ENCODE results near the gene ATP6V1F. TPM values are rescaled to one million over a fixed set of nuclear protein-coding genes. Genes with fewer than 3 reads are reported as not detected.

ATP6V1F gene
- total RNA-seq, 2 experiments from 2014 or later: 124 to 140 TPM

GRCh38 chr7:128861957-128862570 lies 592 bp upstream of the ATP6V1F start:
- DNase-seq: no peak
- H3K36me3 Mint-ChIP-seq (ENCODE audit: low read depth): peaks cover 19% of the 10 kb centered on the region
- peak overlapping the region; percentile 87 for H3K27ac Mint-ChIP-seq
- H3K27me3 Mint-ChIP-seq: no peaks in the 10 kb centered on the region
- peaks cover 34% of the 10 kb centered on the region for H3K4me1 Mint-ChIP-seq
- CTCF ChIA-PET: interaction anchor here (0.7 to 2.5 kb wide), 11 partner anchors 11 to 230 kb away, joined by 3 to 28 read pairs (median 10); partner anchors contain the start of gene CALU
- POLR2A ChIA-PET: interaction anchor here (1.0 to 2.0 kb wide), 10 partner anchors 11 to 518 kb away, joined by 3 to 11 read pairs (median 4); partner anchors contain the start of genes AHCYL2, CALU, HILPDA and RBM28
- H3K9me3 Mint-ChIP-seq: no peaks in the 10 kb centered on the region
- H3K4me3 Mint-ChIP-seq: peak overlapping the region; percentile 94

- Mint-ChIP-seq H3K9me3 (no peaks in the 10 kb centered on the region), H3K4me3 (peak overlapping the region; percentile 94), H3K4me1 (peaks cover 36% of the 10 kb centered on the region), H3K27me3 (peaks cover 4% of the 10 kb centered on the region), H3K27ac (peak overlapping the region; percentile 87), H3K36me3 (ENCODE audit: low read depth) (peaks cover 22% of the 10 kb centered on the region)
- ChIA-PET CTCF (interaction anchor here (0.6 to 2.5 kb wide), 15 partner anchors 8 to 1191 kb away, joined by 3 to 28 read pairs (median 9); partner anchors contain the start of gene CALU), POLR2A (interaction anchor here (0.8 to 2.0 kb wide), 13 partner anchors 9 to 520 kb away, joined by 3 to 11 read pairs (median 4); partner anchors contain the start of genes AHCYL2, CALU, HILPDA and RBM28)
- peak; percentile 60 for DNase-seq
Measured at GRCh38 chr7:128863433-128863989, 855 bp downstream of the ATP6V1F start.

- ChIA-PET POLR2A (no interaction called here), CTCF (no interaction called here)
- Mint-ChIP-seq H3K27ac (no peak overlapping the region), H3K4me1 (peaks cover 31% of the 10 kb centered on the region), H3K36me3 (ENCODE audit: low read depth) (peaks cover 22% of the 10 kb centered on the region), H3K9me3 (no peaks in the 10 kb centered on the region), H3K4me3 (no peak overlapping the region), H3K27me3 (peaks cover 12% of the 10 kb centered on the region)
- DNase-seq: no peak
Measured at GRCh38 chr7:128865303-128865702, 2.6 kb downstream of the ATP6V1F start.

GRCh38 chr7:128865996-128866877 lies 3.6 kb downstream of the ATP6V1F start:
- CTCF ChIA-PET: no interaction called here
- no peak overlapping the region for H3K4me3 Mint-ChIP-seq
- peaks cover 21% of the 10 kb centered on the region for H3K27me3 Mint-ChIP-seq
- H3K4me1 Mint-ChIP-seq: peaks cover 28% of the 10 kb centered on the region
- DNase-seq: no peak
- no peaks in the 10 kb centered on the region for H3K9me3 Mint-ChIP-seq
- peaks cover 22% of the 10 kb centered on the region for H3K36me3 Mint-ChIP-seq (ENCODE audit: low read depth)
- no peak overlapping the region for H3K27ac Mint-ChIP-seq
- POLR2A ChIA-PET: no interaction called here

- H3K4me1 Mint-ChIP-seq: peaks cover 25% of the 10 kb centered on the region
- no peak overlapping the region for H3K27ac Mint-ChIP-seq
- peaks cover 25% of the 10 kb centered on the region for H3K27me3 Mint-ChIP-seq
- no peak for DNase-seq
- H3K9me3 Mint-ChIP-seq: no peaks in the 10 kb centered on the region
- CTCF ChIA-PET: no interaction called here
- POLR2A ChIA-PET: interaction anchor here (0.8 kb wide), 1 partner anchor 26 kb away, joined by 3 read pairs; no protein-coding TSS in a partner anchor
- peaks cover 22% of the 10 kb centered on the region for H3K36me3 Mint-ChIP-seq (ENCODE audit: low read depth)
- H3K4me3 Mint-ChIP-seq: no peak overlapping the region
Measured at GRCh38 chr7:128867241-128867640, 4.6 kb downstream of the ATP6V1F start.

- ChIA-PET CTCF (interaction anchor here (4.3 kb wide), 1 partner anchor 14 kb away, joined by 22 read pairs; no protein-coding TSS in a partner anchor), POLR2A (interaction anchor here (0.8 to 1.5 kb wide), 2 partner anchors 16 to 25 kb away, joined by 3 to 4 read pairs; no protein-coding TSS in a partner anchor)
- Mint-ChIP-seq H3K9me3 (no peaks in the 10 kb centered on the region), H3K27ac (no peak overlapping the region), H3K4me3 (no peak overlapping the region), H3K4me1 (peaks cover 19% of the 10 kb centered on the region), H3K27me3 (peaks cover 25% of the 10 kb centered on the region), H3K36me3 (ENCODE audit: low read depth) (peaks cover 16% of the 10 kb centered on the region)
- DNase-seq: no peak
Measured at GRCh38 chr7:128867842-128868623, 5.4 kb downstream of the ATP6V1F start.

- peaks cover 25% of the 10 kb centered on the region for H3K27me3 Mint-ChIP-seq
- POLR2A ChIA-PET: interaction anchor here (1.5 kb wide), 1 partner anchor 15 kb away, joined by 4 read pairs; no protein-coding TSS in a partner anchor
- no peak overlapping the region for H3K27ac Mint-ChIP-seq
- peak overlapping the region; percentile 21 for H3K4me3 Mint-ChIP-seq
- no peaks in the 10 kb centered on the region for H3K9me3 Mint-ChIP-seq
- H3K4me1 Mint-ChIP-seq: peaks cover 17% of the 10 kb centered on the region
- H3K36me3 Mint-ChIP-seq (ENCODE audit: low read depth): peaks cover 16% of the 10 kb centered on the region
- CTCF ChIA-PET: interaction anchor here (4.3 kb wide), 1 partner anchor 14 kb away, joined by 22 read pairs; no protein-coding TSS in a partner anchor
- DNase-seq: no peak
Measured at GRCh38 chr7:128868624-128869137, 6.0 kb downstream of the ATP6V1F start.

GRCh38 chr7:128869138-128869943 lies 6.7 kb downstream of the ATP6V1F start:
- Mint-ChIP-seq H3K36me3 (ENCODE audit: low read depth) (peaks cover 16% of the 10 kb centered on the region), H3K4me3 (peak overlapping the region; percentile 52)

GRCh38 chr7:128869944-128870285 lies 7.3 kb downstream of the ATP6V1F start:
- peaks cover 11% of the 10 kb centered on the region for H3K4me1 Mint-ChIP-seq
- POLR2A ChIA-PET: interaction anchor here (0.8 kb wide), 1 partner anchor 184 kb away, joined by 3 read pairs; no protein-coding TSS in a partner anchor
- peaks cover 25% of the 10 kb centered on the region for H3K27me3 Mint-ChIP-seq
- H3K4me3 Mint-ChIP-seq: peak overlapping the region; percentile 54
- H3K9me3 Mint-ChIP-seq: no peaks in the 10 kb centered on the region
- no peak for DNase-seq
- H3K36me3 Mint-ChIP-seq (ENCODE audit: low read depth): peaks cover 16% of the 10 kb centered on the region
- no peak overlapping the region for H3K27ac Mint-ChIP-seq
- CTCF ChIA-PET: interaction anchor here (4.3 kb wide), 1 partner anchor 13 kb away, joined by 22 read pairs; no protein-coding TSS in a partner anchor

More at GRCh38 chr7:128869138-128869943, 6.7 kb downstream of the ATP6V1F start:
- Mint-ChIP-seq H3K9me3 (no peaks in the 10 kb centered on the region), H3K4me1 (peaks cover 14% of the 10 kb centered on the region), H3K27me3 (peaks cover 25% of the 10 kb centered on the region), H3K27ac (no peak overlapping the region)
- DNase-seq: peak; percentile 48
- ChIA-PET POLR2A (interaction anchor here (0.8 to 1.5 kb wide), 2 partner anchors 14 to 185 kb away, joined by 3 to 4 read pairs; no protein-coding TSS in a partner anchor), CTCF (interaction anchor here (4.3 kb wide), 1 partner anchor 13 kb away, joined by 22 read pairs; no protein-coding TSS in a partner anchor)

GRCh38 chr7:128871050-128871449 lies 8.4 kb downstream of the ATP6V1F start:
- Mint-ChIP-seq H3K4me3 (no peak overlapping the region), H3K36me3 (ENCODE audit: low read depth) (peaks cover 7% of the 10 kb centered on the region), H3K27ac (no peak overlapping the region), H3K9me3 (no peaks in the 10 kb centered on the region), H3K4me1 (peaks cover 9% of the 10 kb centered on the region), H3K27me3 (peaks cover 25% of the 10 kb centered on the region)
- DNase-seq: no peak
- ChIA-PET POLR2A (no interaction called here), CTCF (interaction anchor here (1.2 to 4.3 kb wide), 2 partner anchors 8 to 11 kb away, joined by 3 to 22 read pairs; no protein-coding TSS in a partner anchor)

GRCh38 chr7:128872394-128872824 lies 9.8 kb downstream of the ATP6V1F start:
- POLR2A ChIA-PET: interaction anchor here (1.0 to 1.9 kb wide), 2 partner anchors 9 to 12 kb away, joined by 3 to 6 read pairs; partner anchors contain the start of gene ATP6V1F
- DNase-seq: no peak
- H3K36me3 Mint-ChIP-seq (ENCODE audit: low read depth): no peaks in the 10 kb centered on the region
- H3K4me3 Mint-ChIP-seq: no peak overlapping the region
- H3K9me3 Mint-ChIP-seq: no peaks in the 10 kb centered on the region
- H3K27me3 Mint-ChIP-seq: peaks cover 25% of the 10 kb centered on the region
- CTCF ChIA-PET: interaction anchor here (2.3 kb wide), 1 partner anchor 9 kb away, joined by 9 read pairs; the partner anchor contains the start of gene ATP6V1F
- H3K27ac Mint-ChIP-seq: no peak overlapping the region
- H3K4me1 Mint-ChIP-seq: peaks cover 6% of the 10 kb centered on the region
